Hematopoietic multipotent progenitor cell treated with erythropoietin and hydrocortisone succinate and interleukin-3 and kit ligand, for 8 days (in vitro differentiated cells): ENCODE data around the gene SKOR2.
A peak's percentile ranks its signal among the peaks of the same experiment; 100 is the strongest.
"Not testable (repeated sequence)": the region's sequence is repeated elsewhere in the genome, so short reads cannot be mapped to it uniquely, and the experiment has no call there.

Source experiments
- DNase-seq: peaks from one replicate; pipeline ENCODE4 v3.0.0-alpha.2; 2015

The SKOR2 gene

GRCh38 chr18:47187721-47188120, 63.7 kb downstream of the SKOR2 start:
- no peak for DNase-seq

- peak; percentile 96 for DNase-seq
These were observed 66.9 kb downstream of the SKOR2 start for GRCh38 chr18:47184419-47185050.

GRCh38 chr18:47182156-47182555, 69.3 kb downstream of the SKOR2 start:
- DNase-seq = not testable (repeated sequence)

GRCh38 chr18:47180765-47181164, 70.7 kb downstream of the SKOR2 start:
- no peak for DNase-seq

- DNase-seq = no peak
These were observed 71.9 kb downstream of the SKOR2 start for GRCh38 chr18:47179520-47179919.

GRCh38 chr18:47175898-47176575, 75.4 kb downstream of the SKOR2 start, which contains the start of gene IER3IP1:
TSS of gene IER3IP1 (minus strand) at chr18:47176364. CDS start at chr18:47176277, 87 bp downstream.
- peak; percentile 87 for DNase-seq

- no peak for DNase-seq
These were observed 76.1 kb downstream of the SKOR2 start for GRCh38 chr18:47175283-47175897.

GRCh38 chr18:47174545-47175116, 76.8 kb downstream of the SKOR2 start:
- DNase-seq = no peak

- no peak for DNase-seq
These were observed 79.0 kb downstream of the SKOR2 start for GRCh38 chr18:47172476-47172875.

GRCh38 chr18:47168913-47169312, 82.5 kb downstream of the SKOR2 start:
- no peak for DNase-seq

GRCh38 chr18:47168509-47168908, 83.0 kb downstream of the SKOR2 start:
- no peak for DNase-seq

- DNase-seq = no peak
These were observed 85.2 kb downstream of the SKOR2 start for GRCh38 chr18:47166294-47166693.

GRCh38 chr18:47163241-47163640, 88.2 kb downstream of the SKOR2 start:
- no peak for DNase-seq

GRCh38 chr18:47160256-47160655, 91.2 kb downstream of the SKOR2 start:
- no peak for DNase-seq

- DNase-seq = not testable (repeated sequence)
These were observed 93.1 kb downstream of the SKOR2 start for GRCh38 chr18:47158404-47158803.
